Panc1 (cell line): ENCODE measurements around the gene PAPSS1.

ENCODE experiments used
- TF ChIP-seq, protein P1 (sequence below): fragments of 450-650 bp; IDR thresholded peaks from 2 replicates; pipeline ENCODE4 v1.5.1; 2017; ENCODE audit warnings: mild to moderate bottlenecking
- TF ChIP-seq, protein P2 (sequence below), 2 experiments: IDR thresholded peaks; 2 replicates each; pipeline ENCODE4 v1.6.1; 2011 to 2012; ENCODE audit warnings: low read depth in 2 of 2, control low read depth in 1 of 2, low read length in 1 of 2, mild to moderate bottlenecking in 1 of 2, moderate library complexity in 1 of 2; ENCODE audit not compliant: insufficient read depth in 1 of 2

DNA sequence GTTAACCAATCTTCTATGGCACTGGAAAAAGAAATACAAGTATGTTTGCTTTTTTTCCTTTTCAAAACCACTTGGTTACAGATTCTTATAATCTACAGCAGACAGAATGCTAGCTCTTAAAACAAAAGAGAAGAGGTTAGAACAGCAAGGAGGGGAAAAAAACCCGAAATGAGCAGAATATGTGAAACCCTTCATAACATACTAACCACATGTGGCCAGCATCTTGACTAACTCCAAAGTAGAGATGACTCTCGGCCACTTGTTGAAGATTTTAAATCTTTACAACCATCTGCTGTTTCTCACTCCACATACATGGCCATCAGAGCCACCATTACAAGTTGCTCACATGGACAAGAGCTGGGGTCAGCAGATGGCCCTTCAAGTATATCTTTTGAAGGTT is 100.3 kb downstream of the PAPSS1 start:
- TF ChIP-seq, protein P1, sequence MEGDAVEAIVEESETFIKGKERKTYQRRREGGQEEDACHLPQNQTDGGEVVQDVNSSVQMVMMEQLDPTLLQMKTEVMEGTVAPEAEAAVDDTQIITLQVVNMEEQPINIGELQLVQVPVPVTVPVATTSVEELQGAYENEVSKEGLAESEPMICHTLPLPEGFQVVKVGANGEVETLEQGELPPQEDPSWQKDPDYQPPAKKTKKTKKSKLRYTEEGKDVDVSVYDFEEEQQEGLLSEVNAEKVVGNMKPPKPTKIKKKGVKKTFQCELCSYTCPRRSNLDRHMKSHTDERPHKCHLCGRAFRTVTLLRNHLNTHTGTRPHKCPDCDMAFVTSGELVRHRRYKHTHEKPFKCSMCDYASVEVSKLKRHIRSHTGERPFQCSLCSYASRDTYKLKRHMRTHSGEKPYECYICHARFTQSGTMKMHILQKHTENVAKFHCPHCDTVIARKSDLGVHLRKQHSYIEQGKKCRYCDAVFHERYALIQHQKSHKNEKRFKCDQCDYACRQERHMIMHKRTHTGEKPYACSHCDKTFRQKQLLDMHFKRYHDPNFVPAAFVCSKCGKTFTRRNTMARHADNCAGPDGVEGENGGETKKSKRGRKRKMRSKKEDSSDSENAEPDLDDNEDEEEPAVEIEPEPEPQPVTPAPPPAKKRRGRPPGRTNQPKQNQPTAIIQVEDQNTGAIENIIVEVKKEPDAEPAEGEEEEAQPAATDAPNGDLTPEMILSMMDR: no peak
- TF ChIP-seq, protein P2, sequence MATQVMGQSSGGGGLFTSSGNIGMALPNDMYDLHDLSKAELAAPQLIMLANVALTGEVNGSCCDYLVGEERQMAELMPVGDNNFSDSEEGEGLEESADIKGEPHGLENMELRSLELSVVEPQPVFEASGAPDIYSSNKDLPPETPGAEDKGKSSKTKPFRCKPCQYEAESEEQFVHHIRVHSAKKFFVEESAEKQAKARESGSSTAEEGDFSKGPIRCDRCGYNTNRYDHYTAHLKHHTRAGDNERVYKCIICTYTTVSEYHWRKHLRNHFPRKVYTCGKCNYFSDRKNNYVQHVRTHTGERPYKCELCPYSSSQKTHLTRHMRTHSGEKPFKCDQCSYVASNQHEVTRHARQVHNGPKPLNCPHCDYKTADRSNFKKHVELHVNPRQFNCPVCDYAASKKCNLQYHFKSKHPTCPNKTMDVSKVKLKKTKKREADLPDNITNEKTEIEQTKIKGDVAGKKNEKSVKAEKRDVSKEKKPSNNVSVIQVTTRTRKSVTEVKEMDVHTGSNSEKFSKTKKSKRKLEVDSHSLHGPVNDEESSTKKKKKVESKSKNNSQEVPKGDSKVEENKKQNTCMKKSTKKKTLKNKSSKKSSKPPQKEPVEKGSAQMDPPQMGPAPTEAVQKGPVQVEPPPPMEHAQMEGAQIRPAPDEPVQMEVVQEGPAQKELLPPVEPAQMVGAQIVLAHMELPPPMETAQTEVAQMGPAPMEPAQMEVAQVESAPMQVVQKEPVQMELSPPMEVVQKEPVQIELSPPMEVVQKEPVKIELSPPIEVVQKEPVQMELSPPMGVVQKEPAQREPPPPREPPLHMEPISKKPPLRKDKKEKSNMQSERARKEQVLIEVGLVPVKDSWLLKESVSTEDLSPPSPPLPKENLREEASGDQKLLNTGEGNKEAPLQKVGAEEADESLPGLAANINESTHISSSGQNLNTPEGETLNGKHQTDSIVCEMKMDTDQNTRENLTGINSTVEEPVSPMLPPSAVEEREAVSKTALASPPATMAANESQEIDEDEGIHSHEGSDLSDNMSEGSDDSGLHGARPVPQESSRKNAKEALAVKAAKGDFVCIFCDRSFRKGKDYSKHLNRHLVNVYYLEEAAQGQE (IDR thresholded peaks at IDR 0.05; ENCODE audit: insufficient read depth in 1 of 2, low read depth in 2 of 2, low read length in 1 of 2): no peak
